Spleen (tissue), 7 donors: ENCODE data around the gene DENND1B.

Experiments
- POLR2A ChIP-seq, 3 donors: fragments of 450-650 bp; IDR thresholded peaks; one replicate each; pipeline ENCODE4 v1.5.1; 2017; ENCODE audit warnings: antibody characterized with exemption in 3 of 3, mild to moderate bottlenecking in 1 of 3
- TF ChIP-seq, protein P1 (sequence below), 11 experiments: fragments of 200-600 bp in 7 of 11; fragments of 450-650 bp in 4 of 11; sonication (generic) in 4 of 11; IDR thresholded peaks in 8 of 11; conservative IDR thresholded peaks in 3 of 11; 1 replicate in 7 of 11; 2 replicates in 4 of 11; pipeline versions ENCODE4 v1.4.0 to v1.8.0; 2016 to 2021; ENCODE audit warnings: antibody characterized with exemption in 11 of 11, inconsistent platforms in 4 of 11, mild to moderate bottlenecking in 1 of 11
- donor health status: DM: no; HTN: no; CAD: no; lungs with moderate emphysema.
- donor health status: DM: no; HTN: no; CAD: no.
- donor health status: DM: no; HTN: no; CAD: no.

DNA sequence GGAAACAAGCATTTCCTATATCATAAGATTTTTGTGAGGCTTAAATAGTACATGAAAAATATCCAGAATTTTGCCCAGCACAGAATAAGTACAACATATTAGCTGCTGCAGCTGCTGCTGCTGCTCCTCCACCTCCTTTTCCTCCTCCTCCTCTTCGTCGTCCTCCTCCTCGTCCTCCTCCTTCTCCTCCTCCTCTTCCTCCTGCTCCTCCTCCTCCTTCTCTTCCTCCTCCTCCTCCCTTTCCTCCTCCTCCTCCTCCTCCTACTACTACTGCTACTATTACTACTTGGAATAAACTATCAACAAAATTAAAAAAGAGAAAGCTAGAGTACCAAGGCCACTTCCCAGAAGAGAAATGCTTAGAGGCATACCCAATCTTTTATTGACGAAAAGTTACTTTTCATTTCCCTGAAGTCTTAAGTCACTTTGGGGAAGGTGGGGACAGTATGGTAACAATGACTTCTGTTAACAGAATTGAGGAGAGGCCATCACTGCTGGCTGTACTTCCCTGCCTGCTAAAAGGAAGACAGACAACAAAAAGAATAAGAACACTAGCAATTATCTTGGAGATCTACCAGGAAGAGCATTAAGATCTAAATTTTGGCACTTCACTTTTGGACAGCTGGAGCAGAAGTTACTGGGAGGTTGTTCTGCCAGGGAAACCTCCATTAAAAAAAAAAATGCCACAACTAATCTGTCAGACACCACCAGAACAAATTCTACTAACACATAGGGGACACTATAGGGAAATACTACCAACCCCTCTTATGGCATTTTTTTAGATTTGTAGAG lies 7.1 kb downstream of the DENND1B start:
- TF ChIP-seq, protein P1, sequence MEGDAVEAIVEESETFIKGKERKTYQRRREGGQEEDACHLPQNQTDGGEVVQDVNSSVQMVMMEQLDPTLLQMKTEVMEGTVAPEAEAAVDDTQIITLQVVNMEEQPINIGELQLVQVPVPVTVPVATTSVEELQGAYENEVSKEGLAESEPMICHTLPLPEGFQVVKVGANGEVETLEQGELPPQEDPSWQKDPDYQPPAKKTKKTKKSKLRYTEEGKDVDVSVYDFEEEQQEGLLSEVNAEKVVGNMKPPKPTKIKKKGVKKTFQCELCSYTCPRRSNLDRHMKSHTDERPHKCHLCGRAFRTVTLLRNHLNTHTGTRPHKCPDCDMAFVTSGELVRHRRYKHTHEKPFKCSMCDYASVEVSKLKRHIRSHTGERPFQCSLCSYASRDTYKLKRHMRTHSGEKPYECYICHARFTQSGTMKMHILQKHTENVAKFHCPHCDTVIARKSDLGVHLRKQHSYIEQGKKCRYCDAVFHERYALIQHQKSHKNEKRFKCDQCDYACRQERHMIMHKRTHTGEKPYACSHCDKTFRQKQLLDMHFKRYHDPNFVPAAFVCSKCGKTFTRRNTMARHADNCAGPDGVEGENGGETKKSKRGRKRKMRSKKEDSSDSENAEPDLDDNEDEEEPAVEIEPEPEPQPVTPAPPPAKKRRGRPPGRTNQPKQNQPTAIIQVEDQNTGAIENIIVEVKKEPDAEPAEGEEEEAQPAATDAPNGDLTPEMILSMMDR (IDR thresholded peaks at IDR 0.05 in 8 of 11, conservative IDR thresholded peaks at IDR 0.05 in 3 of 11), result no peak
- no peak for TF ChIP-seq POLR2A (IDR thresholded peaks at IDR 0.05)
